SJCRH30 (cell line): ENCODE data around the gene ATP9B. TPM values are rescaled to one million over a fixed set of nuclear protein-coding genes. Genes with fewer than 3 reads are reported as not detected.

Experiments used
- total RNA-seq: library from RNA; depleted of rRNA; stranded (reverse); fragments of >200 nt; shearing (Covaris generic); gene quantifications from 2 replicates; pipeline ENCODE4 v1.2.3, GENCODE V29; 2014; rRNA removed

The ATP9B gene
- total RNA-seq, 1 experiment from 2014 or later, result 10.0 TPM

Other genes starting within 250 kb of the ATP9B start
- gene SALL3, start 89.6 kb upstream of the ATP9B start, total RNA-seq, result not detected in 2 replicates